ENCODE data around the gene MNS1. TPM values are rescaled to one million over a fixed set of nuclear protein-coding genes. Genes with fewer than 3 reads are reported as not detected.

MNS1 gene
- total and polyA plus RNA-seq, 8 donors: 0.58 to 39.4 (median 1.2) TPM; not detected in 1

GRCh38 chr15:56393277-56393676 lies 71.7 kb downstream of the MNS1 start:
- H3K4me1 ChIP-seq: no peaks in the 10 kb centered on the region
- intact Hi-C loops (cut with DNase I; ENCODE audit: low total_unique reads): no loop called here
- no peaks in the 10 kb centered on the region for H3K27me3 ChIP-seq
- TF ChIP-seq POLR2AphosphoS5 (IDR thresholded peaks at IDR 0.05) (no peak), CTCF (IDR thresholded peaks at IDR 0.05) (no peak), EP300 (IDR thresholded peaks at IDR 0.05) (no peak), POLR2A (IDR thresholded peaks at IDR 0.05) (no peak)
- WGBS, 5 donors: 85 to 99% (median 93%) methylated on average over 1 of the region's 1 CpG
- no peak for DNase-seq
- no peaks in the 10 kb centered on the region for H3K36me3 ChIP-seq
- no peaks in the 10 kb centered on the region for H3K9me3 ChIP-seq
- no peak overlapping the region for H3K4me3 ChIP-seq
- no peak overlapping the region for H3K27ac ChIP-seq

GRCh38 chr15:56390739-56391267 lies 74.1 kb downstream of the MNS1 start:
- Histone ChIP-seq H3K36me3 (no peaks in the 10 kb centered on the region), H3K27me3 (no peaks in the 10 kb centered on the region), H3K4me1 (no peaks in the 10 kb centered on the region), H3K27ac (no peak overlapping the region), H3K4me3 (no peak overlapping the region), H3K9me3 (no peaks in the 10 kb centered on the region)
- intact Hi-C loops (cut with DNase I; ENCODE audit: low total_unique reads): no loop called here
- WGBS, 5 donors: 92 to 96% (median 96%) methylated on average over 2 of the region's 2 CpGs
- no peak for DNase-seq
- no peak for TF ChIP-seq CTCF (IDR thresholded peaks at IDR 0.05)
- TF ChIP-seq EP300 (IDR thresholded peaks at IDR 0.05): no peak
- no peak for TF ChIP-seq POLR2A (IDR thresholded peaks at IDR 0.05)
- no peak for TF ChIP-seq POLR2AphosphoS5 (IDR thresholded peaks at IDR 0.05)

- no peak for TF ChIP-seq POLR2A (IDR thresholded peaks at IDR 0.05)
- TF ChIP-seq EP300 (IDR thresholded peaks at IDR 0.05): no peak
- TF ChIP-seq POLR2AphosphoS5 (IDR thresholded peaks at IDR 0.05): no peak
- TF ChIP-seq CTCF (IDR thresholded peaks at IDR 0.05): no peak
- Histone ChIP-seq H3K36me3 (no peaks in the 10 kb centered on the region), H3K9me3 (no peaks in the 10 kb centered on the region), H3K27me3 (no peaks in the 10 kb centered on the region), H3K4me1 (no peaks in the 10 kb centered on the region), H3K27ac (no peak overlapping the region), H3K4me3 (no peak overlapping the region)
- 85 to 92% (median 90%) methylated on average over 3 of the region's 3 CpGs for WGBS, 5 donors
- intact Hi-C loops (cut with DNase I; ENCODE audit: low total_unique reads): no loop called here
- no peak for DNase-seq
Measured at GRCh38 chr15:56385908-56386307, 79.0 kb downstream of the MNS1 start.

- H3K4me1 ChIP-seq: no peaks in the 10 kb centered on the region
- DNase-seq: no peak
- no peak overlapping the region for H3K4me3 ChIP-seq
- H3K27ac ChIP-seq: no peak overlapping the region
- no peaks in the 10 kb centered on the region for H3K36me3 ChIP-seq
- no peaks in the 10 kb centered on the region for H3K27me3 ChIP-seq
- 90 to 96% (median 94%) methylated on average over 3 of the region's 3 CpGs for WGBS, 5 donors
- intact Hi-C loops (cut with DNase I; ENCODE audit: low total_unique reads): no loop called here
- no peak for TF ChIP-seq EP300 (IDR thresholded peaks at IDR 0.05)
- TF ChIP-seq POLR2A (IDR thresholded peaks at IDR 0.05): no peak
- no peak for TF ChIP-seq CTCF (IDR thresholded peaks at IDR 0.05)
- no peak for TF ChIP-seq POLR2AphosphoS5 (IDR thresholded peaks at IDR 0.05)
- peaks cover 0 to 6% (median 0%) of the 10 kb centered on the region in 4 donors for H3K9me3 ChIP-seq
Measured at GRCh38 chr15:56383010-56383409, 81.9 kb downstream of the MNS1 start.

Other genes starting within 250 kb of the MNS1 start
- 10 to 100 TPM in 3 of 5 donors, 1 to 10 TPM in 1, under 1 TPM in 1; 0.58 to 41.4 (median 11.9) TPM for gene RFX7, start 221.3 kb downstream of the MNS1 start, total RNA-seq
- 1 to 10 TPM; 1.1 to 1.6 (median 1.4) TPM for gene RFX7, start 221.3 kb downstream of the MNS1 start, polyA plus RNA-seq
- gene TEX9, start 99.7 kb downstream of the MNS1 start, total RNA-seq: 10 to 100 TPM in 2 of 5 donors, 1 to 10 TPM in 3; 1.8 to 27.4 (median 9.8) TPM
- 1 to 10 TPM; 3.8 to 5.5 (median 5.3) TPM for gene TEX9, start 99.7 kb downstream of the MNS1 start, polyA plus RNA-seq